OCI-LY7 (cell line): ENCODE measurements around the gene NSD1. TPM values are rescaled to one million over a fixed set of nuclear protein-coding genes. Genes with fewer than 3 reads are reported as not detected.

Experiments
- BruUV-seq: library from RNA; stranded (reverse); fragments of 400-500 nt; replicated peaks from 2 replicates; lab custom pipeline; 2021; lab: Mats Ljungman, UMichigan
- CTCF ChIA-PET: fragments of 300-600 bp; sonication (Branson Sonifier 250); formaldehyde crosslinking; loops from one replicate; lab custom pipeline; 2022; ENCODE audit warnings: antibody characterized with exemption; ENCODE audit not compliant: unreplicated experiment; lab: Charles Lee
- POLR2A ChIA-PET: fragments of 300-600 bp; sonication (Branson Sonifier 250); formaldehyde crosslinking; loops from one replicate; lab custom pipeline; 2022; ENCODE audit warnings: antibody characterized with exemption; lab: Charles Lee
- DNase-seq: peaks from one replicate; pipeline ENCODE4 v3.0.0-alpha.2; 2015; ENCODE audit warnings: low spot score
- H2AFZ ChIP-seq: fragments of 200-600 bp; sonication (generic), shearing (Covaris generic); 2 replicates; pipeline ENCODE4 v1.6.1; 2014; ENCODE audit warnings: mild to moderate bottlenecking, antibody characterized with exemption, low read length, moderate library complexity
- H3K27ac ChIP-seq: fragments of 200-600 bp; sonication (generic); 2 replicates; pipeline ENCODE4 v1.5.1; 2014; ENCODE audit warnings: mixed run types, low read depth, mild to moderate bottlenecking, moderate library complexity, low read length, inconsistent platforms; ENCODE audit not compliant: poor library complexity, severe bottlenecking
- H3K36me3 ChIP-seq: fragments of 200-600 bp; sonication (generic); 2 replicates; pipeline ENCODE4 v1.6.1; 2014; ENCODE audit warnings: mild to moderate bottlenecking, antibody characterized with exemption, low read length, moderate library complexity, mixed read lengths; ENCODE audit not compliant: insufficient read depth
- H3K4me1 ChIP-seq: fragments of 200-600 bp; sonication (generic); 2 replicates; pipeline ENCODE4 v1.5.1; 2014; ENCODE audit warnings: mild to moderate bottlenecking, low read length; ENCODE audit not compliant: insufficient read depth, poor library complexity, severe bottlenecking
- H3K4me2 ChIP-seq: fragments of 200-600 bp; sonication (generic); 2 replicates; pipeline ENCODE4 v1.6.1; 2014; ENCODE audit warnings: mild to moderate bottlenecking, low read length
- H3K4me3 ChIP-seq: fragments of 200-600 bp; sonication (generic); 2 replicates; pipeline ENCODE4 v1.5.1; 2014; ENCODE audit warnings: mild to moderate bottlenecking, low read depth, low read length; ENCODE audit not compliant: poor library complexity, severe bottlenecking
- H3K79me2 ChIP-seq: fragments of 200-600 bp; sonication (generic); 2 replicates; pipeline ENCODE4 v1.6.1; 2016; ENCODE audit warnings: low read depth, mild to moderate bottlenecking, low read length, moderate library complexity, mixed read lengths; ENCODE audit not compliant: insufficient read depth
- H3K9me2 ChIP-seq: fragments of 200-600 bp; sonication (generic); 2 replicates; pipeline ENCODE4 v1.6.1; 2016; ENCODE audit warnings: mild to moderate bottlenecking, low read length, mixed read lengths; ENCODE audit not compliant: insufficient read depth
- H3K9me3 ChIP-seq: fragments of 200-600 bp; sonication (generic); 2 replicates; pipeline ENCODE4 v1.6.1; 2014; ENCODE audit warnings: mild to moderate bottlenecking, mixed run types, low read length, mixed read lengths
- H4K20me1 ChIP-seq: fragments of 200-600 bp; sonication (generic); 2 replicates; pipeline ENCODE4 v1.6.1; 2014; ENCODE audit warnings: mild to moderate bottlenecking, antibody characterized with exemption, low read length, moderate library complexity, mixed read lengths; ENCODE audit not compliant: insufficient read depth
- CTCF ChIP-seq: fragments of 200-600 bp; sonication (generic); conservative IDR thresholded peaks from 2 replicates; pipeline ENCODE4 v1.5.1; 2014; ENCODE audit warnings: mild to moderate bottlenecking, antibody characterized with exemption, low read length, moderate library complexity, mixed read lengths
- EZH2phosphoT487 ChIP-seq: fragments of 200-600 bp; sonication (generic); IDR thresholded peaks from 2 replicates; pipeline ENCODE4 v1.6.1; 2018; ENCODE audit warnings: low read depth, borderline replicate concordance, mild to moderate bottlenecking, mixed run types, antibody characterized with exemption, low read length, moderate library complexity, mixed read lengths
- intact Hi-C: fragments of 100-400 bp; cut with micrococcal nuclease; formaldehyde crosslinking; loops from one replicate; pipeline ENCODE4 v1.10.0; 2022; ENCODE audit not compliant: unreplicated experiment
- total RNA-seq, 2 experiments: library from RNA; depleted of rRNA in 1 of 2; stranded (reverse); fragments of >200 nt in 1 of 2; shearing (Covaris generic) in 1 of 2; gene quantifications; 2 replicates each; pipeline ENCODE4 v1.2.3, GENCODE V29; 2014 to 2022

The NSD1 gene
- total RNA-seq, 2 experiments from 2014 or later, result 64.3 to 142 TPM

GRCh38 chr5:177105691-177106476 is 27.7 kb upstream of the NSD1 start:
- TF ChIP-seq EZH2phosphoT487 (no peak), CTCF (no peak)
- CTCF ChIA-PET, result no interaction called here

GRCh38 chr5:177107159-177107558 is 26.4 kb upstream of the NSD1 start:
- H4K20me1 ChIP-seq, result no peaks in the 10 kb centered on the region
- no peaks in the 10 kb centered on the region for H3K36me3 ChIP-seq
- no peaks in the 10 kb centered on the region for H3K9me2 ChIP-seq
- H3K27ac ChIP-seq, result no peak overlapping the region
- H3K79me2 ChIP-seq, result no peaks in the 10 kb centered on the region
- no peak overlapping the region for H2AFZ ChIP-seq
- intact Hi-C loops, result no loop called here
- no TSS peak for BruUV-seq
- no peak overlapping the region for H3K4me2 ChIP-seq
- no peaks in the 10 kb centered on the region for H3K9me3 ChIP-seq
- TF ChIP-seq CTCF (no peak), EZH2phosphoT487 (no peak)
- CTCF ChIA-PET, result no interaction called here
- DNase-seq, result no peak
- POLR2A ChIA-PET, result no interaction called here
- peaks cover 8% of the 10 kb centered on the region for H3K4me1 ChIP-seq
- no peak overlapping the region for H3K4me3 ChIP-seq

More at GRCh38 chr5:177105691-177106476, 27.7 kb upstream of the NSD1 start:
- H3K4me1 ChIP-seq, result no peaks in the 10 kb centered on the region
- BruUV-seq, result no TSS peak
- no peaks in the 10 kb centered on the region for H3K9me3 ChIP-seq
- intact Hi-C loops, result no loop called here
- no peaks in the 10 kb centered on the region for H3K79me2 ChIP-seq
- no peak overlapping the region for H3K27ac ChIP-seq
- no peaks in the 10 kb centered on the region for H4K20me1 ChIP-seq
- H2AFZ ChIP-seq, result no peak overlapping the region
- H3K36me3 ChIP-seq, result no peaks in the 10 kb centered on the region
- no peaks in the 10 kb centered on the region for H3K9me2 ChIP-seq
- no peak overlapping the region for H3K4me3 ChIP-seq
- POLR2A ChIA-PET, result interaction anchor here (0.5 kb wide), 1 partner anchor 32 kb away, joined by 4 read pairs; no protein-coding TSS in a partner anchor
- DNase-seq, result no peak
- no peak overlapping the region for H3K4me2 ChIP-seq

GRCh38 chr5:177109810-177110209 is 23.8 kb upstream of the NSD1 start:
- CTCF ChIA-PET, result interaction anchor here (0.6 kb wide), 1 partner anchor 348 kb away, joined by 3 read pairs; no protein-coding TSS in a partner anchor
- intact Hi-C loops, result loop anchor here (5.0 kb wide), 4 partner anchors 137 to 347 kb away; no protein-coding TSS in a partner anchor

More at GRCh38 chr5:177109810-177110209, 23.8 kb upstream of the NSD1 start:
- Histone ChIP-seq H3K9me2 (no peaks in the 10 kb centered on the region), H3K79me2 (no peaks in the 10 kb centered on the region), H3K4me3 (no peak overlapping the region), H3K9me3 (no peaks in the 10 kb centered on the region), H3K4me2 (no peak overlapping the region), H2AFZ (no peak overlapping the region), H3K36me3 (no peaks in the 10 kb centered on the region), H3K4me1 (peaks cover 24% of the 10 kb centered on the region), H4K20me1 (no peaks in the 10 kb centered on the region), H3K27ac (no peak overlapping the region)
- no peak for TF ChIP-seq CTCF
- TF ChIP-seq EZH2phosphoT487, result no peak
- no TSS peak for BruUV-seq
- POLR2A ChIA-PET, result interaction anchor here (1.2 kb wide), 1 partner anchor 20 kb away, joined by 3 read pairs; no protein-coding TSS in a partner anchor
- DNase-seq, result no peak
